Neural cell (in vitro differentiated cells): ENCODE results near the gene RAPGEF4. TPM values are rescaled to one million over a fixed set of nuclear protein-coding genes. Genes with fewer than 3 reads are reported as not detected.

Source experiments
- H2AFZ ChIP-seq: fragments of 200-600, 300-800 bp; sonication (generic), shearing (Covaris generic); 2 replicates; pipeline ENCODE4 v1.6.0; 2014; ENCODE audit warnings: low read depth, mild to moderate bottlenecking, antibody characterized with exemption, low read length, moderate library complexity
- H3F3A ChIP-seq: fragments of 200-600 bp; shearing (Covaris generic); 2 replicates; pipeline ENCODE4 v1.6.1; 2016; ENCODE audit warnings: mild to moderate bottlenecking, moderate library complexity, mixed read lengths, antibody characterized with exemption, low read length; ENCODE audit not compliant: insufficient read depth, poor library complexity, severe bottlenecking
- H3K27ac ChIP-seq: fragments of 200-600, 300-800 bp; sonication (generic), shearing (Covaris generic); 2 replicates; pipeline ENCODE4 v1.5.1; 2014; ENCODE audit warnings: mild to moderate bottlenecking, low read length, moderate library complexity
- H3K27me3 ChIP-seq: fragments of 300-800, 200-600 bp; sonication (generic), shearing (Covaris generic); 2 replicates; pipeline ENCODE4 v1.6.0; 2014; ENCODE audit warnings: mild to moderate bottlenecking, low read depth, low read length, moderate library complexity; ENCODE audit not compliant: insufficient read depth
- H3K36me3 ChIP-seq: fragments of 300-800, 200-600 bp; sonication (generic), shearing (Covaris generic); 2 replicates; pipeline ENCODE4 v1.5.1; 2014; ENCODE audit warnings: mild to moderate bottlenecking, antibody characterized with exemption, low read length, moderate library complexity; ENCODE audit not compliant: insufficient read depth
- H3K4me2 ChIP-seq: fragments of 300-800, 200-600 bp; sonication (generic), shearing (Covaris generic); 2 replicates; pipeline ENCODE4 v1.6.0; 2014; ENCODE audit warnings: mild to moderate bottlenecking, low read length
- H3K4me3 ChIP-seq: fragments of 300-800, 200-600 bp; sonication (generic), shearing (Covaris generic); 2 replicates; pipeline ENCODE4 v1.5.1; 2014; ENCODE audit warnings: mild to moderate bottlenecking, low read length, moderate library complexity
- H3K79me2 ChIP-seq: fragments of 200-600 bp; shearing (Covaris generic); replicated peaks from 2 replicates; pipeline ENCODE4 v1.6.0; 2014; ENCODE audit warnings: mild to moderate bottlenecking, low read length, moderate library complexity; ENCODE audit not compliant: insufficient read depth
- H3K9ac ChIP-seq: fragments of 300-800, 200-600 bp; sonication (generic), shearing (Covaris generic); 2 replicates; pipeline ENCODE4 v1.6.1; 2016; ENCODE audit warnings: mild to moderate bottlenecking, low read length, mixed read lengths
- H3K9me2 ChIP-seq: fragments of 200-600 bp; shearing (Covaris generic); 2 replicates; pipeline ENCODE4 v1.6.1; 2016; ENCODE audit warnings: mild to moderate bottlenecking, low read length, mixed read lengths; ENCODE audit not compliant: insufficient read depth
- H3K9me3 ChIP-seq: fragments of 200-600, 300-800 bp; sonication (generic), shearing (Covaris generic); 2 replicates; pipeline ENCODE4 v1.6.1; 2016; ENCODE audit warnings: mild to moderate bottlenecking, mixed run types, low read length, moderate library complexity, mixed read lengths
- H4K20me1 ChIP-seq: fragments of 200-600 bp; shearing (Covaris generic); 2 replicates; pipeline ENCODE4 v1.6.1; 2016; ENCODE audit warnings: mild to moderate bottlenecking, mixed run types; ENCODE audit not compliant: insufficient read depth
- CTCF ChIP-seq: fragments of 450-650 bp; IDR thresholded peaks from 2 replicates; pipeline ENCODE4 v1.5.1; 2014; ENCODE audit warnings: antibody characterized with exemption, mild to moderate bottlenecking, moderate library complexity; ENCODE audit not compliant: poor library complexity, severe bottlenecking
- EP300 ChIP-seq: fragments of 450-650 bp; conservative IDR thresholded peaks from 2 replicates; pipeline ENCODE4 v1.6.1; 2014; ENCODE audit warnings: antibody characterized with exemption, mild to moderate bottlenecking, moderate library complexity; ENCODE audit not compliant: poor library complexity, severe bottlenecking
- EZH2 ChIP-seq: fragments of 200-600, 300-800 bp; shearing (Covaris generic), sonication (generic); IDR thresholded peaks from 2 replicates; pipeline ENCODE4 v1.6.1; 2014; ENCODE audit warnings: antibody characterized with exemption, low read length, borderline replicate concordance, mild to moderate bottlenecking; ENCODE audit not compliant: insufficient read depth, poor library complexity, severe bottlenecking
- MXI1 ChIP-seq: fragments of 450-650 bp; conservative IDR thresholded peaks from 2 replicates; pipeline ENCODE4 v1.6.1; 2014; ENCODE audit warnings: antibody characterized with exemption, mild to moderate bottlenecking; ENCODE audit not compliant: poor library complexity, severe bottlenecking
- POLR2AphosphoS5 ChIP-seq: IDR thresholded peaks from 2 replicates; pipeline ENCODE4 v1.6.1; 2012
- RAD21 ChIP-seq: fragments of 450-650 bp; conservative IDR thresholded peaks from 2 replicates; pipeline ENCODE4 v1.6.1; 2014; ENCODE audit warnings: antibody characterized with exemption, mild to moderate bottlenecking, moderate library complexity
- REST ChIP-seq: IDR thresholded peaks from 2 replicates; pipeline ENCODE4 v1.6.1; 2012; ENCODE audit warnings: borderline replicate concordance
- SMC3 ChIP-seq: fragments of 450-650 bp; conservative IDR thresholded peaks from 2 replicates; pipeline ENCODE4 v1.6.1; 2014; ENCODE audit warnings: antibody characterized with exemption, mild to moderate bottlenecking, moderate library complexity; ENCODE audit not compliant: poor library complexity
- TAF1 ChIP-seq: IDR thresholded peaks from 2 replicates; pipeline ENCODE4 v1.6.1; 2012; ENCODE audit warnings: low read depth
- polyA plus RNA-seq: library from polyadenylated mRNA; depleted of rRNA; stranded (reverse); fragments of >200 nt; gene quantifications from 2 replicates; pipeline ENCODE4 v1.2.3, GENCODE V29; 2014

Gene RAPGEF4
- polyA plus RNA-seq, 1 donor from 2014 or later = 10.4 TPM

- no peaks in the 10 kb centered on the region for H3K9me2 ChIP-seq
- H3K79me2 ChIP-seq = no peaks in the 10 kb centered on the region
- no peak overlapping the region for H3K4me2 ChIP-seq
- H2AFZ ChIP-seq = no peak overlapping the region
- H3F3A ChIP-seq = no peaks in the 10 kb centered on the region
- H3K36me3 ChIP-seq = no peaks in the 10 kb centered on the region
- no peaks in the 10 kb centered on the region for H3K9me3 ChIP-seq
- no peaks in the 10 kb centered on the region for H3K27me3 ChIP-seq
- H3K4me3 ChIP-seq = no peak overlapping the region
- H3K9ac ChIP-seq = no peak overlapping the region
- H4K20me1 ChIP-seq = no peaks in the 10 kb centered on the region
- no peak for TF ChIP-seq EP300
- no peak for TF ChIP-seq TAF1
- no peak for TF ChIP-seq MXI1
- TF ChIP-seq REST = no peak
- TF ChIP-seq POLR2AphosphoS5 = no peak
- no peak overlapping the region for H3K27ac ChIP-seq
Measured at GRCh38 chr2:172900871-172901270, 165.2 kb downstream of the RAPGEF4 start.

GRCh38 chr2:172901913-172902312 lies 166.3 kb downstream of the RAPGEF4 start:
- no peaks in the 10 kb centered on the region for H4K20me1 ChIP-seq
- no peaks in the 10 kb centered on the region for H3K9me3 ChIP-seq
- TF ChIP-seq TAF1 (no peak), EP300 (no peak), RAD21 (no peak), POLR2AphosphoS5 (no peak), REST (no peak), CTCF (no peak), MXI1 (no peak), SMC3 (no peak), EZH2 (no peak)
- H3K27ac ChIP-seq = no peak overlapping the region
- H3K79me2 ChIP-seq = no peaks in the 10 kb centered on the region
- H3K9me2 ChIP-seq = no peaks in the 10 kb centered on the region
- no peaks in the 10 kb centered on the region for H3K36me3 ChIP-seq
- no peak overlapping the region for H3K4me2 ChIP-seq
- H3F3A ChIP-seq = no peaks in the 10 kb centered on the region
- no peak overlapping the region for H3K9ac ChIP-seq
- no peaks in the 10 kb centered on the region for H3K27me3 ChIP-seq
- H2AFZ ChIP-seq = no peak overlapping the region
- H3K4me3 ChIP-seq = no peak overlapping the region
